IMR-90 (cell line): ENCODE data around the gene USP10. TPM values are rescaled to one million over a fixed set of nuclear protein-coding genes. Genes with fewer than 3 reads are reported as not detected.

Source experiments
- ATAC-seq: fragments of 200-7000 bp; cut with Tn5 transposase; 2 replicates; pipeline ENCODE4 v1.9.1; 2020; ENCODE audit warnings: low read depth, mild to moderate bottlenecking, moderate library complexity
- BruUV-seq: library from RNA; stranded (reverse); fragments of 400-500 nt; replicated peaks from 2 replicates; lab custom pipeline; 2021; lab: Mats Ljungman, UMichigan
- CTCF ChIA-PET: fragments of 300-600 bp; formaldehyde crosslinking; extraction: SDS; loops from one replicate; lab custom pipeline; 2021; ENCODE audit warnings: antibody characterized with exemption; lab: Yijun Ruan, JAX
- POLR2A ChIA-PET: fragments of 300-600 bp; sonication (Branson Sonifier 250); formaldehyde crosslinking; loops from one replicate; lab custom pipeline; 2022; ENCODE audit warnings: antibody characterized with exemption; ENCODE audit not compliant: unreplicated experiment; lab: Charles Lee
- DNase-seq: peaks from one replicate; pipeline ENCODE4 v3.0.0; 2013
- H2AFZ ChIP-seq: replicated peaks from 2 replicates; pipeline ENCODE3; 2013; ENCODE audit warnings: low read length, mild to moderate bottlenecking; ENCODE audit not compliant: poor library complexity
- H2AK5ac ChIP-seq: 2 replicates; pipeline ENCODE4 v1.6.1; 2013; ENCODE audit warnings: low read depth, low read length, inconsistent platforms
- H2AK9ac ChIP-seq: replicated peaks from 2 replicates; pipeline ENCODE3; 2013; ENCODE audit warnings: mild to moderate bottlenecking, low read depth, low read length, moderate library complexity; ENCODE audit not compliant: poor library complexity
- H2BK120ac ChIP-seq: 2 replicates; pipeline ENCODE4 v1.6.1; 2013; ENCODE audit warnings: low read depth, low read length, inconsistent platforms
- H2BK15ac ChIP-seq: 3 replicates; pipeline ENCODE4 v1.6.1; 2013; ENCODE audit warnings: low read depth, low read length, inconsistent platforms
- H2BK20ac ChIP-seq: 2 replicates; pipeline ENCODE4 v1.6.1; 2013; ENCODE audit warnings: low read depth, mild to moderate bottlenecking, inconsistent platforms, low read length, moderate library complexity
- H2BK5ac ChIP-seq: 2 replicates; pipeline ENCODE4 v1.6.1; 2013; ENCODE audit warnings: mild to moderate bottlenecking, low read depth, low read length, inconsistent platforms; ENCODE audit not compliant: poor library complexity, severe bottlenecking
- H3K14ac ChIP-seq: replicated peaks from 2 replicates; pipeline ENCODE4 v1.6.1; 2013; ENCODE audit warnings: low read depth, low read length, inconsistent platforms
- H3K18ac ChIP-seq: 2 replicates; pipeline ENCODE4 v1.6.1; 2013; ENCODE audit warnings: low read depth, low read length, control low read depth
- H3K23ac ChIP-seq: 2 replicates; pipeline ENCODE4 v1.6.1; 2013; ENCODE audit warnings: low read depth, low read length, inconsistent platforms
- H3K27ac ChIP-seq: 2 replicates; pipeline ENCODE4 v1.5.1; 2013; ENCODE audit warnings: mild to moderate bottlenecking, control low read depth, low read length; ENCODE audit not compliant: insufficient read depth
- H3K27me3 ChIP-seq: 2 replicates; pipeline ENCODE4 v1.6.1; 2013; ENCODE audit warnings: low read length; ENCODE audit not compliant: control insufficient read depth, insufficient read depth
- H3K36me3 ChIP-seq: 2 replicates; pipeline ENCODE4 v1.6.1; 2013; ENCODE audit warnings: low read length, mixed read lengths; ENCODE audit not compliant: control insufficient read depth, insufficient read depth
- H3K4ac ChIP-seq: 2 replicates; pipeline ENCODE4 v1.6.1; 2013; ENCODE audit warnings: low read depth, low read length, inconsistent platforms
- H3K4me1 ChIP-seq: 2 replicates; pipeline ENCODE4 v1.6.1; 2013; ENCODE audit warnings: low read length, mixed read lengths; ENCODE audit not compliant: control insufficient read depth, insufficient read depth
- H3K4me2 ChIP-seq: 2 replicates; pipeline ENCODE4 v1.6.1; 2013; ENCODE audit warnings: low read depth, mild to moderate bottlenecking, control low read depth, low read length, moderate library complexity
- H3K4me3 ChIP-seq: 2 replicates; pipeline ENCODE4 v1.5.1; 2013; ENCODE audit warnings: low read depth, mild to moderate bottlenecking, control low read depth, low read length, moderate library complexity; ENCODE audit not compliant: insufficient read depth
- H3K56ac ChIP-seq: 2 replicates; pipeline ENCODE4 v1.6.1; 2013; ENCODE audit warnings: low read length, inconsistent platforms; ENCODE audit not compliant: insufficient read depth; ENCODE audit errors: extremely low read depth
- H3K79me1 ChIP-seq, 2 experiments: 2 replicates each; pipeline ENCODE4 v1.6.1; 2013; ENCODE audit warnings: low read length in 2 of 2, inconsistent platforms in 1 of 2, low read depth in 1 of 2
- H3K9ac ChIP-seq: 2 replicates; pipeline ENCODE4 v1.6.1; 2013; ENCODE audit warnings: low read depth, low read length, control low read depth
- H3K9me1 ChIP-seq: 2 replicates; pipeline ENCODE4 v1.6.1; 2013; ENCODE audit warnings: low read length, inconsistent platforms; ENCODE audit not compliant: insufficient read depth
- H3K9me3 ChIP-seq: 2 replicates; pipeline ENCODE4 v1.6.1; 2013; ENCODE audit warnings: low read length; ENCODE audit not compliant: control insufficient read depth, insufficient read depth
- H4K20me1 ChIP-seq: 2 replicates; pipeline ENCODE4 v1.6.1; 2013; ENCODE audit warnings: low read length, inconsistent platforms; ENCODE audit not compliant: insufficient read depth
- H4K5ac ChIP-seq: 2 replicates; pipeline ENCODE4 v1.6.1; 2013; ENCODE audit warnings: mild to moderate bottlenecking, low read depth, low read length, control low read depth
- H4K8ac ChIP-seq, 2 experiments: 2 replicates each; pipeline ENCODE4 v1.6.1; 2013; ENCODE audit warnings: low read depth in 2 of 2, low read length in 2 of 2, control low read depth in 1 of 2, inconsistent platforms in 1 of 2
- H4K91ac ChIP-seq: 2 replicates; pipeline ENCODE4 v1.6.1; 2013; ENCODE audit warnings: low read depth, low read length, inconsistent platforms; ENCODE audit not compliant: insufficient read depth
- NFE2L2 ChIP-seq: fragments of 150-350 bp; IDR thresholded peaks from 2 replicates; pipeline ENCODE4 v1.6.1; 2016; ENCODE audit warnings: low read depth, mild to moderate bottlenecking, low read length
- RAD21 ChIP-seq: IDR thresholded peaks from 2 replicates; pipeline ENCODE4 v1.6.1; 2012; ENCODE audit warnings: low read length, improper control_type of control experiment
- WGBS, 2 experiments: methylation state at CpG; one replicate each; pipeline versions ENCODE4 v1.1.5 to v1.1.7; 2013; ENCODE audit warnings: missing lambda C conversion rate in 2 of 2; ENCODE audit not compliant: insufficient read length in 1 of 2; ENCODE audit errors: extremely low coverage in 2 of 2; 5-methylcytosine and 5-hydroxymethylcytosine counted together
- dilution Hi-C: fragments of 300-500 bp; cut with HindIII; formaldehyde crosslinking; loops from one replicate; pipeline ENCODE4 v1.14.3; 2018; ENCODE audit warnings: low sequenced_read_pairs; ENCODE audit not compliant: unreplicated experiment
- in situ Hi-C: fragments of 300-500 bp; cut with MboI; formaldehyde crosslinking; loops from 3 replicates; pipeline ENCODE4 v1.14.3; 2019; ENCODE audit warnings: low sequenced_read_pairs, inconsistent platforms, mixed read lengths
- intact Hi-C: fragments of 100-400 bp; cut with micrococcal nuclease; formaldehyde crosslinking; loops from 2 replicates; pipeline ENCODE4 v1.10.0; 2022
- polyA plus RNA-seq, 3 experiments: library from polyadenylated mRNA; depleted of rRNA; stranded (reverse); fragments of >200 nt; gene quantifications; 2 replicates each; pipeline ENCODE4 v1.2.3, GENCODE V29; 2012; ENCODE audit warnings: low replicate concordance in 1 of 3
- total RNA-seq: library from RNA; depleted of rRNA; stranded (reverse); fragments of >200 nt; gene quantifications from 2 replicates; pipeline ENCODE4 v1.2.3, GENCODE V29; 2012

USP10 gene
- total and polyA plus RNA-seq, 2 of the 4 experiments (the other 2 are of a cell fraction) = 54.3 to 79.0 TPM

DNA sequence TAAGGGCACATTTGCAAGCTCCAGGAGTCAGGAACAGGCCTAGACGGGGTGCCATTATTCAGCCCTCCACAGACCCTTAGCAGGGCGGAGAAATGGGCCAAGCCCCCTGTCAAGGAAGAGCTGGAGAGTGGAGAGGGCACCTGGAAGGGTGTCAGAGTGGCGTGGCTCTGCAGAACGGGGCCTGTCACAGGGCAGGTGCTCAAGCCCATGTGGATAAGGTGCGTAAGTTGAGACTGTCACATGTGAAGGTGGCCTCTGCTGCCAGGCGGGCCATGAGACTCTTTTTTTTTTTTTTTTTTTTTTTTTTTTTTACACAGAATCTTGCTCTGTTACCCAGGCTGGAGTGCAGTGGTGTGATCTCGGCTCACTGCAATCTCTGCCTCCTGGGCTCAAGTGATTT is 108.0 kb downstream of the USP10 start:
- Histone ChIP-seq H3K4me3 (no peak overlapping the region), H2AK9ac (peak overlapping the region; percentile 90), H2BK120ac (peak overlapping the region; percentile 96; the same call in 1 of the 2 replicates), H3K56ac (no peak overlapping the region), H3K9me3 (0 out of 2 replicates have a peak, but pooled peaks cover 3% of the 10 kb centered on the region), H3K9me1 (peaks cover 17% of the 10 kb centered on the region), H2AFZ (no peak overlapping the region), H2BK20ac (peak overlapping the region; percentile 92; the same call in 1 of the 2 replicates), H4K20me1 (0 out of 2 replicates have a peak, but pooled peaks cover 4% of the 10 kb centered on the region), H4K5ac (no peak overlapping the region), H3K79me1 (0 out of 4 replicates have a peak, but pooled peaks cover 0 to 8% of the 10 kb centered on the region in 2 experiments), H3K36me3 (no peaks in the 10 kb centered on the region), H3K4ac (peak overlapping the region; percentile 95), H3K23ac (no peak overlapping the region), H3K27ac (no peak overlapping the region), H2BK5ac (no peak overlapping the region), H3K4me2 (no peak overlapping the region), H4K8ac (peak overlapping the region in 1 of 2 experiments; percentile 71; a peak in 1 of 4 replicates), H2BK15ac (peak overlapping the region; percentile 79; the same call in 2 of the 3 replicates), H3K27me3 (no peaks in the 10 kb centered on the region), H3K14ac (peak overlapping the region; percentile 96), H3K9ac (no peak overlapping the region), H4K91ac (peak overlapping the region; percentile 91; the same call in 1 of the 2 replicates), H3K18ac (no peak overlapping the region), H3K4me1 (peaks cover 11% of the 10 kb centered on the region), H2AK5ac (peak overlapping the region; percentile 95)
- no peak for DNase-seq
- dilution Hi-C loops (no loop called here), intact Hi-C loops (no loop called here), in situ Hi-C loops (no loop called here)
- BruUV-seq = no TSS peak
- no peak for TF ChIP-seq NFE2L2
- TF ChIP-seq RAD21 = no peak
- no peak for ATAC-seq
- ChIA-PET CTCF (no interaction called here), POLR2A (no interaction called here)
- 100% methylated on average over 1 of the region's 7 CpGs; no CpG with 5 or more reads in 1 of the 2 experiments for WGBS, 2 experiments
